ENCODE measurements around the gene ZNF486.
"Not testable (repeated sequence)": the region's sequence is repeated elsewhere in the genome, so short reads cannot be mapped to it uniquely, and the experiment has no call there.

ZNF486 gene

DNA sequence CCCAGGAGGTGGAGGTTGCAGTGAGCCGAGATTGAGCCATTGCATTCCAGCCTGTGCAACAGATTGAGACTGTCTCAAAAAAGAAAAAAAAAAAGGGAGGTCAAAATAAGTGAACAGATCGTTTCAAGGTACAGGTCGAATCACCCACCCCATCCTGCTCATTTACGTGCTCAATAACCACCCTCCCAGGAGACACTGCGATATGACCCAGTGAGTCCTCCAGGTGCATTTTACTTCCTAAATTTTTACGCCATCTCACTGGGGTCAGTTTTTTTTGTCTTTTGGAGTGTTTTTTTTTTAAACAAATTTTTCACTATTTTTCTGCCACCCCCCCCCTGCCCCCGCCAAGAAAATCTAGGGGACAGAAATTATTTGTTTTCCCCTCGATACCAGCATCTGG is 68.1 kb downstream of the ZNF486 start:
- DNase-seq, result no peak

DNA sequence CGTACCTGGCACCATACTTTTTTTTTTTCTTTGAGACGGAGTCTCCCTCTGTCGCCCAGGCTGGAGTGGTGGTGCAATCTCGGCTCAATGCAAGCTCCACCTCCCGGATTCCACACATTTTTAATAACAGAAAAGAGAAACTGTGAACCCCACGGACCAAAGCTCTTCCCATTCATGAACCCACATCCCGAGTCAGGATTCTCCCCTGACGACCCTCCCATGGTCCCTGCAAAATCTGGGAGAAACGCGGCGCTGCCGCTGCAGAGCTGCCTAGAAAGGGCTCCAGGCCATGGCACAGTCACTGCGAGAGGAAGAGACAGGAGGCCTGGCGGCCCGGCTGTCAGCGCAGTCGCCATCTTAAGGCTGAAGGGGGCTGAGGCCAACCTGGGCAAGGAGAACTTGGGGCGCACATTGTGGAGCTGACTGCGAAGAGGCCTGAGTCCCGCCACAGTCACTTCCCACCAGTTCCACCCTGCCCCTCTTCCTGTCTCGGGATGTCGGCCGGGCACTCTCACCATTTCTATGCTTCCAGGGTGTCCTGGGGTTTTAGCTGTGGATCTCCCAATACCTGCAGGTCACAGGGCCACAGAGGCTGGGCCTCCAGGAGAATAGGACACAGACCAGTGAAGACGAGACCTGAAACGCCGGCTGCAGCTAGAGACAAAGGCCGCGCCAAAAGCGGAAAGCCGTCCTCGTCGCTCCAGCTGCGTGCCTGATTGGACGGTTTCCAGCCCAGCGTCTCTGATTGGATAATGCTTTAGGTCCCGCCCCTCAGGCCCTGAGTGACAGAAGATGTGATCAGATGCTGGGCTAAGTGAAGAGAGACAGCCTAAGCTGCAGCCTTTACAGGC is 71.0 kb downstream of the ZNF486 start:
- DNase-seq, result peak; percentile 87

DNA sequence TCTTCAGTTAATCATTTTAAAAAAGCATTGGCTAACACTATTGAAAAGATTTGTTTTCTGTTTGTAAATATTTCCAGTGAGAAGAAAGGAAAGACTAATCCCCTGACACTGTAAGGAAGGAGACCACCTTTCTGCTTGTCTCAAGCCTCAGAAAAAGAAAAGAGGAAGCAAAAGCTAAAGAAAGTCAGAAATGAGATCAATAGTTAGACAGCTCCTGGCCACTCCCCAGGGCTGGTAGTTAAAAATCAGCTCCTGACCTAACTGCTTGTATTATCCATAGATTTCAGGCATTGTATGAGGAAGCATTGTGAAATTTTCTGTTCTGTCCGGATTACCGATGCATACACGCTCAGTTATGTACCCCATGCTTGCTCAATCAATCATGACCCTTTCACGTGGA is 76.6 kb downstream of the ZNF486 start:
- DNase-seq, result no peak

DNA sequence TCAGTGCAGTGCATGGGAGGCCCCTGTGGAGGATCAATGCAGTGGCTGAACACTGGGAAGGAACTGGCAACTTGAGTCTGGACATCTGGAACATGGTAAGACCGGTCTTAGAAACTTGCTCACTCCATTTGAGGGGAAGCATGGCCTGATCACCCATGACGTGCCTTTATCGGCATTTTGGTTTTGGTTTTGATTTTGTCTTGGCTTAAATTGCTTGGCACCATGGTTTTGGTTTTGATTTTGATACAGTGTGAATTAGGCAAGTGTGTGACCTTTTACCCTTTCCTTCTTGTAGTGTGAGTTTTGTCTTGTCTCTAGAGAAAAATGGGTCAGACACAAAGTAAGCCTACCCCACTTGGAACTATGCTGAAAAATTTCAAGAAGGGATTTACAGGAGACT is 77.3 kb downstream of the ZNF486 start:
- DNase-seq, result no peak

DNA sequence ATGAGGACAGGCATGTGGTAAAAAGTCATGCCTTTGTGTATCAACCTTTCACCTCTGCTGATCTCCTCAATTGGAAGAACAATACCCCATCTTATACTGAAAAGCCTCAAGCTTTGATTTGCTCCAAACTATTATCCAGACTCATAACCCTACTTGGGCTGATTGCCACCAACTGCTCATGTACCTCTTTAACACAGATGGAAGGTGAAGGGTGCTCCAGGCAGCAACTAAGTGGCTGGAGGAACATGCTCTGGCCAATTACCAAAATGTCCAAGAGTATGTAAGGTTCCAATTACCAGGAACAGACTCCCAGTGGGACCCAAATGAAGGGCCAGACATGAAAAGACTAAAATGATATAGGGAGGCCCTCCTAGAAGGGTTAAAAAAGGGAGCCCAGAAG is 78.3 kb downstream of the ZNF486 start:
- no peak for DNase-seq

DNA sequence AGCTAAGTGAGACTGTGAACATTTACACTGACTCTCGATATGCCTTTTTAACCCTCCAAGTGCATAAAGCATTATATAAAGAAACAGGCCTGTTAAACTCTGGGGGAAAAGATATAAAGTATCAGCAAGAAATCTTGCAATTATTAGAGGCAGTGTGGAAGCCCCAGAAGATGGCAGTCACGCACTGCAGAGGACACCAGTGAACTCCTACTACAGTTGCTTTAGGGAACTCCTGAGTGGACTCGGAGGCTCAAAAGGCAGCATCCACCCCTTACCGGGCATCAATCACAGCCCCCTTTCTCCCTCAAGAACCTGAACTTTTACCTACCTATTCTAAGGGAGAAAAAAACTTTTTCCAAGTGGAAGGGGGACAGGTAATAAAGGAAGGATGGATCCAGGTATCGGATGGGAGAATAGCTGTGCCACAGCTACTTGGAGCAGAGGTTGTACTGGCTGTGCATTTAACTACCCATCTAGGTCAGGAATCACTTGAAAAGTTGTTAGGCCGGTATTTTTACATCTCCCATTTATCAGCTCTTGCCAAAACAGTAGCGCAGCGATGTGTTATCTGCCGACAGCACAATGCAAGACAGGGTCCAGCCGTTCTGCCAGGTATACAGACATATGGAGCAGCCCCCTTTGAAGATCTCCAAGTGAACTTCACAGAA is 80.1 kb downstream of the ZNF486 start:
- peak; percentile 29 for DNase-seq

DNA sequence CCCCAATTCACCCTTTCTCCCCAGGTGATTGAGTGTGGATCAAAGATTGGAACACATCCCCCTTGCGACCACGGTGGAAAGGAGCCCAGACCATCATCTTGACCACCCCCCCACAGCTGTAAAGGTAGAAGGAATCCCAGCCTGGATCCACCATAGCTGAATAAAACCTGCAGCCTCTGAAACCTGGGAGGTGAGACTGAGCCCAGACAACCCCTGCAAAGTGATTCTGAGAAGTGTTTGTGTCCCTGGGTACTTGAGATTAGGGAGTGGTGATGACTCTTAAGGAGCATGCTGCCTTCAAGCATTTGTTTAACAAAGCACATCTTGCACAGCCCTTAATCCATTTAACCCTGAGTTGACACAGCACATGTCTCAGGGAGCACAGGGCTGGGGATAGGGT is 81.2 kb downstream of the ZNF486 start:
- DNase-seq, result not testable (repeated sequence)
